GM19455 (cell line): ENCODE results near the gene PRR5.
"Not testable (repeated sequence)": the region's sequence is repeated elsewhere in the genome, so short reads cannot be mapped to it uniquely, and the experiment has no call there.

Experiments used
- ATAC-seq: cut with Tn5 transposase; IDR thresholded peaks from one replicate; pipeline ENCODE4 v1.9.1; 2021; ENCODE audit not compliant: unreplicated experiment

Gene PRR5

DNA sequence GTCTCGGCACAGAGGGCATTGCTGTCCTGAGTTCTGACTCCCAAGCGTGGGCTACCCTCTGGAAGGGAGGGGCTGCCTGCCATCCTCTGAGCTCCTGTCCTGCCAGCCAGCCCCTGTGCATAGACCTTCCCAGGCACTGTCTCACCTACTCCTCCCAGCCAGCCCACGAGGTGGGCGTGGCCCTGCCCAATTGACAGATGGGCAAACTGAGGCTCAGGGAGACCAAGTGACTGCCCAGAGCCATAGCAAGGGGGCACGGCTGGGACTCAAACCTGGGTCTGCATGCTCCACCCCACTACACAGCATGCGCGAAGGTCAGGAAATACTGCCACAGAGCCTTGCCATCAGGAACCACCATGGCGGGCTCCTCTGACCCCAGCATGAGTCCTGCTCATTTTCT is 29.4 kb upstream of the PRR5 start:
- no peak for ATAC-seq

DNA sequence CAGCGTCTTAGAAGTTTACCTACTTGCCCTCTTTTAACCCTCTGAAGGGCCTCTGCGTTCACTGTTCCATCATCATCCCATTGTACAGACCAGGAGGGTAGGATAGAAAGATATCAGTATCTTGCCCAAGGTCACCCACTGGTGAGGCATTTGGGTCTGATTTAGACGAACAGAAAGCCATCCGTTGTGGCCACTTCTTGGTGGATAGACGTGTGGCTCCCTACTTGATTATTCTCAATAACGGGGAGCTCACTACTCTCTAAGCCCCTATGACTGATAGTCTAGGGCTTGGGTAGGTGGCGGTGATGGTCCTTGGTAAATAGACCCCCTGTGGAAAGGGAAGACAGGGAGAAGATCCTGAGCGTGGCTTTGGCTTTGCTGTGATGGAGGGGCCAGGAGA is 28.6 kb upstream of the PRR5 start:
- ATAC-seq = no peak

DNA sequence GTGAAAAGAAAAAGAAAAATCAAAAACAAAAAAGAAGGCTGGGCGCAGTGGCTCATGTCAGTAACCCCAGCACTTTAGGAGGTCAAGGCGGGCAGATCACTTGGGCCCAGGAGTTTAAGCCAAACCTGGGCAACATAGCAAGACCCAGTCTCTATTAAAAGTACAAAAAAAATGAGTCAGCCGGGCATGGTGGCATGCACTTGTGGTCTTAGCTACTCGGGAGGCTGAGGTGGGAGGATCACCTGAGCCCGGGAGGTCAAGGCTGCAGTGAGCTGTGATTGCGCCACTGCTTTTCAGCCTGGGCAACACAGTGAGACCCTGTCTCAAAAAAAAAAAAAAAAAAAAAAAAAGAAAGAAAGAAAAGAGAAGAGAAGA is 26.0 kb upstream of the PRR5 start:
- not testable (repeated sequence) for ATAC-seq

DNA sequence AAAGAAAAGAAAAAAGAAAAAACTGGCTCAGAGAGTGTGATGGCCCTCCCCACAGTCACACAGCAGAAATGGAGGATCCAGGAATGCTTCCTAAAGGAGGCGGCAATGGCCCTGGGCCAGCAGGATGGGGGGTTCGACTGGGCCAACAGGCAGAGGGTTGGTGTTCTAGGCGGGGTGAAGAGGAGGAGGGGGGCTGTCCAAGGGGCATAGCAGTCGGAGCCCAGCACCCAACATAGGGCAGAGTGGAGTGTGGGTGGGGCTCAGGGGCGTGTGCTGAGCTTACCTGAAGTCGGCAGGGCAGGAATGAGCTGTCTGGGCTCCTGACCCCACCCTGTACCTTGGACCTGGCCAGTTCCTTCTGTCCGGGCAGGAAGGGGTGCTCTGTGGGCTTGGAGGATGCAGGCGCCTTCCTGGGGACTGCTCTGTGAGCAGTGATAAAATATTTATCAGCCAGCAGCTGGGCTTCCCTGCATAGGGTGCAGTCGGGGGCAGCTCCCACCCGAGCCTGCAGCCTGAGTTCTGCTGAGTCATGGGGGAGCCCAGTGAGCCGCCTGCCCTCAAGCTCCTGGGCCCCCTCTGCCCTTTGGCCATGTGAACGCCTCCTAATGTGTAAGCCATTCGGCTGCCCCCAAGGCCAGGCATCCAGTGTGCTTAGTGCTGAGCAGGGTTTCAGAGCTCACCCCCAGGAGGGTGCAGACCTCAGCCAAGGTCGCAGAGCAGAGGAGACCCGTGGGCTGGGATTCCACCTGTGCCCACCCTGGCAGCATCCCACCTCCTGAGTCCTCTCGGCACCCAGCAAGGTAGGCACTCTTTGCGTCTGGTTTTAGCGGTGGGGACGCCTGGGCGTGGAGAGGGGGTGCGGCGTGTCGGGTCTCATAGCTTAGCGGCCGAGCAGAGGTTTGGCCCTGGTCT is 25.3 kb upstream of the PRR5 start:
- ATAC-seq = no peak

DNA sequence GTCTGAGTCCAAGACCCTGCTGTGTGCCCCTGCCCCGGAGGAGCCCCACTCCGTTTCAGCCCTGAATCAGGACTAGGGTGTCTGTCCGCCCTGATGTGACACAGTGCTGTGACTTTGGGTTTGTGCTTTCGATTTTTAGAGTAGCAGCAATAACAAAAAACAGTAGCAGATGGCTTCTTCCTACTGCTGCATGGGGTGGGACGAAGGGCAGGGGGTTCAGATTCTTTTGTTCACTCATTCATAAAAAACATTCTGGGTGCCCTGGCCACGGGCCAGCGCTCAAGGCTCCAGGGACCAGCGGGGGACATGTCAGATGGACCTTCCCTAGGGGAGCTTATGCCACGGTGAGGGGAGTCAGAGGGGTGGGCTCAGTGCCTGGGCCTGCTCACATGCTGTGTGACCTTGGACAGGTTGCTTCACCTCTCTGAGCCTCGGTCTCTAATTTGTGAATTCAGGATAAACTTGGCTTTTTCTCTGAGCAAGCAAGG is 24.6 kb upstream of the PRR5 start:
- ATAC-seq = no peak

DNA sequence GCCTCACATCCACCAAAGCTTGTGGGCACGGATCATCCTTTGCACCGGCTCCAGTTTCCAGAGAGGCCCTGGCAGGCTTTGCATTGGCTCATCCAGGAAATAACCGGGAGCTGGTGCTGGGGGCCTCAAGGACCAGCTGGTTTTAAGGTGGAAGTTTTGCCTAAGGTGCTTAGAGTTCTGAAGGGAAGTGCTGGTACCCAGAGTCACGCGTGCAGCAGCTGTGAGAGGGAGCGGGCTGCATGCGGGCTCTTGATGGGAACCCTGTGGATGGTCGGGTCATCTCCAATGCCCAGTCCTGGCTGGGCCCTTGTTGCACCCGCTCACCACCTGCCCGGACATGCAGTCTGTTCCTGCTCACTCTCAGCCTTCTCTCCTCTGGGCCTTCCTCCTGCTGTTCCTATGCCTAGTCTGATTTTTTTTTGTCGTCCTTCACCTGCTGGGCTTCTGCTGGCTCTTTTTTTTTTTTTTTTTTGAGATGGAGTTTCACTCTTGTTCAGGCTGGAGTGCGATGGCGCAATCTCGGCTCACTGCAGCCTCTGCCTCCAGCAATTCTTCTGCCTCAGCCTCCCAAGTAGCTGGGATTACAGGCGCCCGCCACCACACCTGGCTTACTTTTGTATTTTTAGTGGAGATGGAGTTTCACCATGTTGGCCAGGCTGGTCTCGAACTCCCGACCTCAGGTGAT is 24.0 kb upstream of the PRR5 start:
- no peak for ATAC-seq

DNA sequence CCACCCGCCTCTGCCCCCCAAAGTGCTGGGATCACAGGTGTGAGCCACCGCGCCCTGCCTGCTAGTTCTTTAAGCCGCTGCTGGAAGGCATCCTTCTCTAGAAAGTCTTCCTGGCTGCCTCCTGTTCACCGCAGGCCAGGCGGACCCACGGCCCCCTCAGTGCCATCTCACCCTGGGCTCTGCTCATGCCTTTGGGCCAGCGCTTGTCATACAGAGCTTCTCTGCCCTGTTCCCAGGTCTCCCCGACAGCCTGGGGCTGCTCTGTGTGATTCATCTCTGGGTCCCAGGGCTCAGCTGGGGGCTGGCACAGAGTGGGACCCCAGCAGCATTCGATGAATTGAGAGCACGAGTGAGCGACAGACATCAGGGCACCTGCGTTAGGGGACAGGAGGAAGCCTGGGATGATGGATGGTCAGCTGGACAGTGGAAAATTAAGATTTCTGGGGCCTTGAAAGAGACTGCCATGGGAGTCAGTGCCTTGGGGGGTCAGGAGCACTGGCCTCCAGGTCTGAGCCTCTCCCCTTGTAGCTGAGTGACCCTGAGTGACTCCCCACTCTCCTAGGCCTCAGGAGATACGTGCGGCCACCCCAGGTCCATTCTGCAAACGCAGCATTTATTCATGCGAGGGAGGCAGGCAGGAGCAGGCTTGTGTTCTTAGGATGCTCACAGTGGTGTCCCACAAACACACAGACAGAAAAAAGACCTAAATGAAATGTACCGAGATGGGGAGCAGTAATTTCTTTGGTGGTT is 23.3 kb upstream of the PRR5 start:
- ATAC-seq = no peak

DNA sequence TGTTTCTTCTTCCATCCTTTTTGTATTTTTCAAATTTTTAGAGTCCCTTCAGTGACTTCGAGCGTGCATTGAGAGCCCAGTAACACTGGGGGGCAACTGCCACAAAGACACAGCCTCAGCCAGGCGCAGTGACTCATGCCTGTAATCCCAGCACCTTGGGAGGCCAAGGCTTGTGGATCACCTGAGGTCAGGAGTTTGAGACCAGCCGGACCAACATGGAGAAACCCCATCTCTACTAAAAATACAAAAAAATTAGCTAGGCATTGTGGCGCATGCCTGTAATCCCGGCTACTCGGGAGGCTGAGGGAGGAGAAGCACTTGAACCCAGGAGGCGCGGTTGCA is 22.7 kb upstream of the PRR5 start:
- ATAC-seq = not testable (repeated sequence)

DNA sequence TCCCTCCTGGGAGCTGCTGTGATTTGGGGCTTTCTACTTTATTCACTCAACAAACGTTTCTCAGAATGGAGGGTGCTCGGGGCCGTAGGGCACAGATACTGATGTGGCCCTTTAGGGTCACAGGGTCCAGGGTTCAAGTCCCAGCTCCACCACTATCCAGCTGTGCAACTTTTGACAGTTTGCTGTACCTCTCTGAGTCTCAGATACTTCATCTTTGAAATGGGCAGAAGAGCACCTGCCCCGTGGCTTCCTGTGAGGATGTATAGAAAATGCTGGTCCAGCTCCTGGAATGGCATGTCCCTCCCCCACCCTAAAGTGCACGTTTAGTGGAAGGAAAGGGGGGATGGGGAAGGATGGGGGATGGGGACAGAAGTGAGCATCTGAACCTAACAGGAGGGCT is 21.9 kb upstream of the PRR5 start:
- no peak for ATAC-seq

DNA sequence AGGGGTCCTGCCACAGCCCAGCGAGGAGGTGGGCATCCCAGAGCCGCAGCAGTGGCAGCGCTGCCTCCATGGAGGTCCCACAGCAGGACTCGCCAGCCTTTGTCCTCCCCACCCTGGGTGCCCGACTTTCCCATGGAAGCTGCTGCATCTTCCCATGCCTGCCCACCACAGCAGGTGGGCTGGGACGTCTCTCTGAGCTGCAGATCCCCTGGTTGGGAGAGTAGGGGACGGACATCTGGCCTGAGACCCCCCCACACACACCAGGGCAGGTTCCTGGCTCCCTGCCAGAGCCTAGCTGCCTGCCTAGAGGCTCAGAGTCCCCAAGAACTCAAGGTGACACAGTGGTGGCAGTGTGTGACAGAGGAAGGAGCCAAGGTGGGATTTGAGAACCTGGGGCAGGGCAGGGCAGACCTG is 21.5 kb upstream of the PRR5 start:
- ATAC-seq = no peak

DNA sequence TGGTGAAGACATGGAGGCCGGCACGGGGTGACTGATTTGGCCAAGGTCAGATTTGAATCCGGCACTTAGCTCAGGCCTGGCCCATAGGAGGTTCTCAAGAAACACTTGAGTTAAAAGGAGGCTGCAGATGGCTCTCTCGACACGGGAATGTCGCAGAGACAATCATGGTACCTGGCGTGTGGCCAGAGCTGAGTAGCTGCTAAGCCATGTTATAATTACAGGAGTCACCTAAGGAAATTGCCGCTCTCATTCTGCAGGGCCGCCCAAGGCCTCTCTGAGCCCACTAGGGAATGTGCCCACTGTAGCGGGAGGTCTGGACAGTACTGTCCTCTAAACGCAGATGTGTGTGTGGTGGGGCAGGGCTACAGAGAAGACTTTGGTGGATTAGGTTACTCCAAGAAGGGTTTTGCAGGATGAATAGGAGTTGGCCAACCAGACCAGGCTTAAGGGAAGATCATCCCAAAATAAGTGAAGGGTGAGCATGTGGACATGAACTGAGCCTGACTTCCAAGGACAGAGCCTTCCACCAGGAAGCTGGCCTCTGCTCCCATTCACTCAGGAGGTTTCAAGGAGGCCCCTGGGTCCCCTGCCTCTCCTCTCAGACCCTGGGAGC is 19.3 kb upstream of the PRR5 start:
- ATAC-seq = no peak

DNA sequence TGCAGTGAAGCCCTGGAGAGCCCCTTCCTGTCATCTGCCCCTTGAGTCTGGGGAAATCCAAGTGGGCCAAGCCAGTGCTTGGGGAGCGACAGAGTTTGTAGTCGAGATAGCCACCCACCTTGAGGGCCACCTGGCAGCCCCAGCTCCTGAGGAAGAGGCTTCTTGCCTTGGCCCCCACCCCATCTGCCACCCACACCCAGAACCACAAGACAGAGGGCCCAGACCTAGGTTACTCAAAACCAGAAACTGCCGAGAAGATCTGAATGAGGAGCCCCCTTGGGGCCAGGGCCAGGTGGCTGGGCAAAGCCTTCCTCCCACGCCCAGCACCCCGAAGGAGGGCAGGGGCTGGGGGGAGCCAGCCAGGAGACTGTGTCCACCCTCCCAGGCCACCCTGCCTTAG is 18.8 kb upstream of the PRR5 start:
- ATAC-seq = no peak

DNA sequence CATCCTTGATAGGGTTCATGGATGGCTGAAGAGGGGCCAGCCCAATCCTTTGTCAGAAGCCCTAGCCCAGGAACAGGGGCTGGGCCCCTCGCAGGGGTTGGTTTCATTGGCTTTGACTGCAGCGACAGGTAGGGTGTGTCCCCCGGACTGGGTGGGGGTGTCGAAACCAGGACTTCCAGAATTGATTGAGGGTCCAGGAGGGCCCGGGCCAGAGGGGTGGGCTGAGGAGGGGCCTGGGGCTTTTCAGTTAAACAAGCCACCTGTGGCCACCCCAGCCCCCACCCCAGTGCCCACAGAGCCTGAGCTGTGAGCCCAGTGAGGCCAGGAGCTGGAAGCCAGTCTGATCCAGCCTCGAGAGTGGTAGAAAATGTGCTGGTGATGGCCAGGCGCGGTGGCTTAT is 18.1 kb upstream of the PRR5 start:
- no peak for ATAC-seq

DNA sequence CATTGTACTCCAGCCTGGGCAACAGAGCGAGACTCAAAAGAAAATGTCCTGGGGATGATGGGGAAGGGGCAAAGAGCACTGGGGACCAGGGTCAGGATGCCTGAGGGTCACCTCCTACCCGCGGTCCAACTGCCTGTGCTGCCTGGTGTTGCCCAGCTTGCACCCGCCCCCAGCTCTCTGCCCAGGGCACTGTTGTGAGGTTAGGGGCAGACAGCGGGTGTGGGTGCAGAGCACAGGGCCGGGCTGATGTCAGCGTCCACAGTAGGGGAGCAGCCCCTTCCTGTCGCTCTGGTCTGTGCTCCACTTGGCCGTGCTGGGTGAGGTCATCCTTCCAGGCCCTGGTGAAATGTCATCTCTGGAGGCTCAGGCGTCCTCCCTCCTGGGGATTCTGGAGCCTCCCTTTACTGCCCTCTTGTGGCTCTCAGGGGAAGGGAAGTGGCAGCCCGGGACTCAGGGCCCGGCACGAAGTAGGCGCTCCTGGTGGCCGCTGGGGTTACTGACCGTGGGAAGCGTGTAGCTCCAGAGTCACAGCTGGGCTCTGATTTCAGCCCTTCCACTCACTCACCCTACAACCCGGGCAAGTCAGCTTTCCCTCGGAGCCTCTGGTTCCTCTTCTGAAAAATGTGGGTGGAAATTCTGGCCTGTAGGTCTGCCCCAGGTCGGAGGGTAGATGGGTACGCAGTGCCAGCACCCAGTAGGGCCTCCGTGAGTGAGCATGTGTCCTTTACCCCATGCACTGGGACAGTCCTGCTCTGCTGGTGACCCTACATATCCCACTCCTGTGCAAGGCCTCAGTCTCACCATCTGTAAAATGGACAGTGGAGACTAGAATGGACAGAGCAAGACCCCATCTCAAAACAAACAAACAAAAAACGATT is 17.3 kb upstream of the PRR5 start:
- peak; percentile 52 for ATAC-seq

DNA sequence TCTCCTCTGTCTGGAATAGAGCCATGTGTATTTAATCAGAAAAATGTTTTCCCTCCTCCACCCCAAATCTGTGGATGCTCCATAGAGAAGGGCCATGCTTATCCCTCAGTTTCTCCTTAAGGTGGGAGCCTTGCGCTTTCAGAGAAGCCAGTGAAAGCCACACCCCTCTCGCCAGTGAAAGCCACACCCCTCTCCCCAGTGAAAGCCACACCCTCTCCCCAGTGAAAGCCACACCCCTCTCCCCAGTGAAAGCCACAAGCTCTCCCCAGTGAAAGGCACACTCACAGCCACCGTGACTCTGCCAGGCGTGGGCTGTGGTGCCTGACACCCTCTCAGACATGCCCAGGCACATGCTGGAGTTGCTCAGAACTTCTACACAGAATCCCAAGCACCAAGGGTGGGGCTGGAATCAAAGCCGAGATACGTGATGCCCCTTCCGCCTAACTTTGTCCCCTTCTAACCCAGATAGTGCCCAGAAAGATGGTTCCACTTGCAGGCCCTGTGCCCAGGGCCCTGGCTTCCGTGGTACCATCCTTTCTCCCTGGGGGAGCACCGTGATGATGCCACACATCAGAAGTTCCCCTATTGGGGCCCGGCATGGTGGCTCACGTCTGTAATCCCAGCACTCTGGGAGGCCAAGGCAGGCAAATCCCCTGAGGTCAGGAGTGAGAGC is 16.5 kb upstream of the PRR5 start:
- ATAC-seq = peak; percentile 41

DNA sequence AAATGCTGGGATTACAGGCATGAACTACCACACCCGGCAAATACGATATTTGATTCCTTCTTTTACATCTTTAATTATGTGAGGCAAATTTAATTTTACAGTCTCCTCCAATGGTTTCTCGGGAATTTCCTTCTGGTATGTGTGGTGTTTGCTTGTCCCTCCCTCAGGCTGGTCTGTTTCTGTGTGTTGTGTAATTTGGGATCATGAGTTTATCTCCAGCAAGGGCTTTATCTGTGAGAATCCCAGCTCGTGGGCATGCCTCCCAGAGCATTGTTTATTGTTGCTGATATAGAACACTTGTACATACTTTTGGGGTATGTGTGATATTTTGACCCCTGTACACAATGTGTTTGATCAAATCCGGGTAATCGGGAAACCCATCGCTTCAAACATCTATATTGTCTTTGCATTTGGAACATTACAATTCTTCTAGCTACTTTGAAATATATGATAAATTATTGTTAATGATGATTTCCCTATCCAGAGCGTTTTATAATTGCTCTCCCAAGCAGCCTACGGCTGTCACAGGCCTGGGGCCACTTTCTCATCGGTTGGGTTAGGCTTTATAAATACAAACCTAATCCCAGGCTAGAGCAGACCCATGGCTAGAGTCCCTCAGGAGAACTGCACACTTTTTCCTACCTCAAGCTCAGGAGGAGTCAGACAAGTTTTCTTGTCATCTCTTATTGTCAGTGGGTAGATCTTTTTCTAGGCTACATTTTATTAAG is 15.0 kb upstream of the PRR5 start:
- no peak for ATAC-seq

DNA sequence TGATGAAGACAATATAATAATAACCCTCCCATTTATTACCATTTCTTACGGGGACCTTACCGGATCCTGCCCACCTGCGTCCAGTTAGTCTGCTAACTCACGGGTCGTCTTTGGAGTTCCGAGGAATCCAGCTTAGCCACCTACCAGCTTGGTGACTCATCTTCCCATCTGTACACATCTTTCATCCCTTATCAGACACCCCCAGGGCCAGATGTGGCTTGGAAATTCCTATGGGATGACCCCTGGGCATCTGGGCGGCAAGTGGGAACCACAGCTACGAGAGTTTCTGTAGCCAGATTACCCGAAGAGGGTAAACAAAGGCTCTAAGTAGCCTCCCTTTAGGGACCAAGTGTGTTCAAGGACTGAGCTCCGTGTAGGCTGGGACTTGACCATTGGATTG is 12.8 kb upstream of the PRR5 start:
- no peak for ATAC-seq

DNA sequence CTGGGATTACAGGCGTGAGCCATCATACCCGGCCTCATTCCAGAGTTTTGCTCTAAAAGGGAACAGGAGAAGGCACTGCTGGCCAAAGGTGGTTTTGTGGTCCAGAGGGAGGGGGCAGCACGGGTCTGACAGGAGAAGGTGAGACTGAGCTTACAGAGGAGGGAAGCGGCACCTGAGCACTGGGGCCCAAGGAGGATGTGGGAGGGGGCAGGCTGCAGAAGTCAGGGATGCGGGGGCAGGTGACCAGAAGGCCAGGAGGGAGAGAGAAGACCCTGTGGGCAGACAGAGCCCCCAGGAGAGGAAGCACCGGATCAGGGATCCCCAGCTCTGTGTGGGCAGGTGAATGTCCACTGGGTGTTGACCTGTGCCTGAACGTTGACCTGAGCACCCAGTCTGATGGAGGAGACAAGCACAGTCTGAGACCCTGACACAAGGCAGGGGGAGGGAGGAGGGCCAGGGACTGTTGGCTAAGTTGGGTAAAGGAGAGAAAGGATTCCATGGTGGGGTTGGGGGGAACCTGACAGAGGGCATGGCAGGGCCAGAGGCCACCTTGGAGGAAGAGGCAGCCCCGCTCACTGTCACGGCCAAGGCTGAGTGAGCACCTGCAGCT is 12.0 kb upstream of the PRR5 start:
- ATAC-seq = no peak
